Hepatocyte (in vitro differentiated cells): ENCODE data around the gene REV3L.
"Not testable (repeated sequence)": the region's sequence is repeated elsewhere in the genome, so short reads cannot be mapped to it uniquely, and the experiment has no call there.

ENCODE experiments used
- CTCF ChIP-seq: fragments of 200-600 bp; sonication (generic); IDR thresholded peaks from 2 replicates; pipeline ENCODE4 v1.5.1; 2016; ENCODE audit warnings: antibody characterized with exemption, mild to moderate bottlenecking; ENCODE audit not compliant: poor library complexity
- EZH2 ChIP-seq: fragments of 200-600 bp; sonication (generic); IDR thresholded peaks from 2 replicates; pipeline ENCODE4 v1.6.1; 2016; ENCODE audit warnings: antibody characterized with exemption, mild to moderate bottlenecking, borderline replicate concordance
- EZH2phosphoT487 ChIP-seq: fragments of 200-600 bp; sonication (generic); IDR thresholded peaks from one replicate; pipeline ENCODE4 v1.6.1; 2018; ENCODE audit warnings: antibody characterized with exemption, mild to moderate bottlenecking, low read depth, moderate library complexity; ENCODE audit not compliant: unreplicated experiment, severe bottlenecking

- not testable (repeated sequence) for TF ChIP-seq EZH2phosphoT487, EZH2, CTCF
Observed at GRCh38 chr6:111300938-111301800, 181.8 kb downstream of the REV3L start.
